SK-N-MC (cell line): ENCODE results near the gene PAK4.
"Not testable (repeated sequence)": the region's sequence is repeated elsewhere in the genome, so short reads cannot be mapped to it uniquely, and the experiment has no call there.

Source experiments
- DNase-seq: peaks from one replicate; pipeline ENCODE4 v3.0.0-alpha.2; 2011; ENCODE audit warnings: low read depth, low spot score
- H3K27ac ChIP-seq: fragments of 200-600 bp; sonication (generic); 2 replicates; pipeline ENCODE4 v1.5.1; 2016; ENCODE audit warnings: mixed run types
- H3K36me3 ChIP-seq: fragments of 200-600 bp; sonication (generic); 2 replicates; pipeline ENCODE4 v1.6.1; 2017; ENCODE audit warnings: antibody characterized with exemption, low read length, mixed read lengths; ENCODE audit not compliant: insufficient read depth
- H3K4me3 ChIP-seq: fragments of 200-600 bp; sonication (generic); 2 replicates; pipeline ENCODE4 v1.5.1; 2016
- H3K9ac ChIP-seq: fragments of 200-600 bp; sonication (generic); 2 replicates; pipeline ENCODE4 v1.8.0; 2017; ENCODE audit warnings: mixed run types, mixed read lengths; ENCODE audit not compliant: insufficient read length
- H3K9me3 ChIP-seq: fragments of 200-600 bp; sonication (generic); 2 replicates; pipeline ENCODE4 v1.6.1; 2017; ENCODE audit warnings: low read depth, mild to moderate bottlenecking, antibody characterized with exemption, low read length, moderate library complexity, mixed read lengths
- EZH2 ChIP-seq: fragments of 200-600 bp; sonication (generic); IDR thresholded peaks from one replicate; pipeline ENCODE4 v1.6.1; 2017; ENCODE audit warnings: antibody characterized with exemption
- FOXP2 ChIP-seq: optimal IDR thresholded peaks from 2 replicates; pipeline ENCODE3; 2011; ENCODE audit warnings: mild to moderate bottlenecking, moderate library complexity; ENCODE audit not compliant: insufficient read depth; ENCODE audit errors: extremely low read length, control extremely low read depth
- POLR2AphosphoS5 ChIP-seq: IDR thresholded peaks from 2 replicates; pipeline ENCODE4 v1.6.1; 2012; ENCODE audit warnings: mild to moderate bottlenecking, low read depth, low read length, borderline replicate concordance

Gene PAK4

GRCh38 chr19:39111593-39112199 lies 13.9 kb upstream of the PAK4 start:
- Histone ChIP-seq H3K27ac (no peak overlapping the region), H3K9ac (no peak overlapping the region)
- TF ChIP-seq POLR2AphosphoS5 (no peak), EZH2 (no peak), FOXP2 (no peak)

GRCh38 chr19:39112338-39112890 lies 13.2 kb upstream of the PAK4 start:
- H3K9ac ChIP-seq, result no peak overlapping the region
- TF ChIP-seq EZH2, result no peak
- TF ChIP-seq POLR2AphosphoS5, result no peak
- no peak for TF ChIP-seq FOXP2
- no peak overlapping the region for H3K27ac ChIP-seq
- no peaks in the 10 kb centered on the region for H3K9me3 ChIP-seq
- H3K4me3 ChIP-seq, result no peak overlapping the region
- DNase-seq, result no peak
- H3K36me3 ChIP-seq, result no peaks in the 10 kb centered on the region

More at GRCh38 chr19:39111593-39112199, 13.9 kb upstream of the PAK4 start:
- Histone ChIP-seq H3K9me3 (no peaks in the 10 kb centered on the region), H3K36me3 (no peaks in the 10 kb centered on the region), H3K4me3 (no peak overlapping the region)
- DNase-seq, result no peak

DNA sequence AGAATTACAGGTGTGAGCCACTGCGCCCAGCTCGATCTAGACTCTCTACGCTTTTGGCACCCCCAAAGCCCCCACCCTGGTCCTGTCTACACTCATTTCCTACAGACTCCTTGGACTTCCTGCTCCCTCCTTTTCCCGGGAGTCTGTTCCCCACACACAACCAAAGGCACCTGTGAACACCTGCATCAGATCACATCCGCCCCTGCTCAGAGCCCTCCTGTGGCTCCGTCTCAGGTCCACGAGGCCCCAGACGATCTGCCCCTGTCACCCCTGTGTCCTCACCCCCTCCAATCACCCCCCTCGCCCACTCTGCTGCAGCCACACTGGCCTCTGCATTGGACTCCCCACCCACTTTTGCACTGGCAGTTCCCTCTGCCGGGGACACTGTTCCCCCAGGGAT lies 12.4 kb upstream of the PAK4 start:
- no peak for TF ChIP-seq FOXP2
- TF ChIP-seq EZH2, result no peak
- TF ChIP-seq POLR2AphosphoS5, result no peak
- DNase-seq, result no peak
- no peak overlapping the region for H3K27ac ChIP-seq

GRCh38 chr19:39115105-39115847 lies 10.3 kb upstream of the PAK4 start:
- Histone ChIP-seq H3K4me3 (no peak overlapping the region), H3K27ac (no peak overlapping the region), H3K9ac (no peak overlapping the region), H3K9me3 (no peaks in the 10 kb centered on the region), H3K36me3 (no peaks in the 10 kb centered on the region)
- DNase-seq, result no peak
- TF ChIP-seq FOXP2 (no peak), POLR2AphosphoS5 (no peak), EZH2 (no peak)

More for the DNA sequence above, 12.4 kb upstream of the PAK4 start:
- Histone ChIP-seq H3K36me3 (no peaks in the 10 kb centered on the region), H3K9ac (no peak overlapping the region), H3K9me3 (no peaks in the 10 kb centered on the region), H3K4me3 (no peak overlapping the region)

GRCh38 chr19:39117023-39117422 lies 8.6 kb upstream of the PAK4 start:
- not testable (repeated sequence) for H3K36me3 ChIP-seq, H3K9ac ChIP-seq

GRCh38 chr19:39119830-39120229 lies 5.8 kb upstream of the PAK4 start:
- Histone ChIP-seq H3K4me3 (no peak overlapping the region), H3K36me3 (no peaks in the 10 kb centered on the region), H3K9me3 (no peaks in the 10 kb centered on the region), H3K27ac (no peak overlapping the region), H3K9ac (no peak overlapping the region)
- DNase-seq, result no peak
- TF ChIP-seq FOXP2 (no peak), EZH2 (no peak), POLR2AphosphoS5 (no peak)

More at GRCh38 chr19:39117023-39117422, 8.6 kb upstream of the PAK4 start:
- not testable (repeated sequence) for H3K9me3 ChIP-seq, DNase-seq, H3K4me3 ChIP-seq, H3K27ac ChIP-seq

GRCh38 chr19:39122934-39123731 lies 2.5 kb upstream of the PAK4 start:
- DNase-seq, result no peak
- H3K4me3 ChIP-seq, result no peak overlapping the region
- no peaks in the 10 kb centered on the region for H3K9me3 ChIP-seq
- H3K27ac ChIP-seq, result no peak overlapping the region
- TF ChIP-seq EZH2 (no peak), POLR2AphosphoS5 (no peak), FOXP2 (no peak)
- H3K9ac ChIP-seq, result no peak overlapping the region
- no peaks in the 10 kb centered on the region for H3K36me3 ChIP-seq

DNA sequence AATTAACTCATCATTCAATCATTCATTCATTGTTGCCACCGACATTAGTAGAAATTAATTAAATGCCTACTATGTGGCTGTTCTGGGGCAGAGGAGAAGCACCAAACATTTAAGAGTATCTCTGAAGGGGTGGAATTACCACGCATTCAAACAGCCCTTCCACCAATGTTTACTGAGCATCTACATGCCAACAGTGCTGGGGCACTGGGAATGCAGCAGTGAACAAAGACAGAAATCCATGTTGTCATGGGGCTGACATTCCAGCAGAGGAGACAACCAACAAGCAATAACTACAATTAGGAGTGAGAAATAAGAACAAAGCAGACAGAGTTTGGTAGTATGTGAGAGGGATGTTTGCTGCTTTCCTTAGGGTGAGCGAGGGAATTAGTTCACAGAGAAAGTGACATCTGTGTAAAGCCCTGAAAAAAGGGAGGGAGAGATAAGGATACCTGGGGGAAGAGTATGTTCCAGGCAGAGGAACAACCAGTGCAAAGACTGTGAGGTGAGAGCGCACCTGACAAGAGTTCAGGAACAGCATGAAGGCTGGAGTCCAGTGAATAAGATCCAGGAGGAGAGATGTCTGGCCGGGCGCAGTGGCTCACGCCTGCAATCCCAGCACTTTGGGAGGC lies 1.3 kb upstream of the PAK4 start:
- no peaks in the 10 kb centered on the region for H3K36me3 ChIP-seq
- TF ChIP-seq EZH2 (no peak), FOXP2 (no peak), POLR2AphosphoS5 (no peak)
- DNase-seq, result no peak
- no peaks in the 10 kb centered on the region for H3K9me3 ChIP-seq
- no peak overlapping the region for H3K9ac ChIP-seq
- no peak overlapping the region for H3K4me3 ChIP-seq
- H3K27ac ChIP-seq, result no peak overlapping the region
